Brain microvascular endothelial cell (primary cell): ENCODE measurements around the gene PHLDB2.

ENCODE experiments used
- DNase-seq: peaks from one replicate; pipeline ENCODE4 v3.0.0-alpha.2; 2020
- H3K27ac ChIP-seq: fragments of 250-450 bp; sonication (Bioruptor Pico); 2 replicates; pipeline ENCODE4 v1.5.1; 2020; ENCODE audit warnings: mild to moderate bottlenecking, moderate library complexity
- H3K27me3 ChIP-seq: fragments of 250-450 bp; sonication (Bioruptor Pico); replicated peaks from 2 replicates; pipeline ENCODE4 v1.5.1; 2020; ENCODE audit warnings: mild to moderate bottlenecking
- H3K36me3 ChIP-seq: fragments of 250-450 bp; sonication (Bioruptor Pico); replicated peaks from 2 replicates; pipeline ENCODE4 v1.5.1; 2020; ENCODE audit warnings: mild to moderate bottlenecking
- H3K4me3 ChIP-seq: 2 replicates; pipeline ENCODE4 v1.5.1; 2011; ENCODE audit warnings: low read depth, mild to moderate bottlenecking, control low read depth, low read length, moderate library complexity
- in situ Hi-C: cut with HindIII; loops from 2 replicates; pipeline ENCODE4 v1.10.0; 2017; ENCODE audit warnings: low sequenced_read_pairs, low pct_ligation_motif_present
- TF ChIP-seq, protein P1 (sequence below): IDR thresholded peaks from 2 replicates; pipeline ENCODE4 v1.5.1; 2011; ENCODE audit warnings: low read depth, mild to moderate bottlenecking, moderate library complexity, low read length, control low read depth, inconsistent platforms; ENCODE audit errors: missing control alignments

Gene PHLDB2

DNA sequence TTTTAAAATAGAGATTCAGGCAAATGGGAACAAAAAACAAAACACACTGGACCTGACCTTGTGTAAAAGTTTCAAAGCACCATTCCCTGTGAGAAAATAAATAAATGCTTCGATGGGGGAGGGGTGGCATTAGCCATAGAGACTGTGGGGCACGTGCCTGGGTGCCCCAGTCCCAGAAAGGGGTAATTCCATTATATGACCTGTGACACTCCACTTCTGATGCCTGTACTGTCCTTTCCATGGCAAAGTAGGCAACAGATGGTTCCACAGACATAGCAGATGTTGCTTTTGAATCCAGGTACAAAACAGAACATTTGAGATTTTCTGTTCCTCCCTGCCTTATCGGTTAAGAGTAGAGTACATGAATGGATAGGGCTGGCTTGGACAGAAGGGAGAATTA is 3.9 kb downstream of the PHLDB2 start:
- in situ Hi-C loops = loop anchor here (10.0 kb wide), 1 partner anchor 148 kb away; no protein-coding TSS in a partner anchor
- TF ChIP-seq, protein P1, sequence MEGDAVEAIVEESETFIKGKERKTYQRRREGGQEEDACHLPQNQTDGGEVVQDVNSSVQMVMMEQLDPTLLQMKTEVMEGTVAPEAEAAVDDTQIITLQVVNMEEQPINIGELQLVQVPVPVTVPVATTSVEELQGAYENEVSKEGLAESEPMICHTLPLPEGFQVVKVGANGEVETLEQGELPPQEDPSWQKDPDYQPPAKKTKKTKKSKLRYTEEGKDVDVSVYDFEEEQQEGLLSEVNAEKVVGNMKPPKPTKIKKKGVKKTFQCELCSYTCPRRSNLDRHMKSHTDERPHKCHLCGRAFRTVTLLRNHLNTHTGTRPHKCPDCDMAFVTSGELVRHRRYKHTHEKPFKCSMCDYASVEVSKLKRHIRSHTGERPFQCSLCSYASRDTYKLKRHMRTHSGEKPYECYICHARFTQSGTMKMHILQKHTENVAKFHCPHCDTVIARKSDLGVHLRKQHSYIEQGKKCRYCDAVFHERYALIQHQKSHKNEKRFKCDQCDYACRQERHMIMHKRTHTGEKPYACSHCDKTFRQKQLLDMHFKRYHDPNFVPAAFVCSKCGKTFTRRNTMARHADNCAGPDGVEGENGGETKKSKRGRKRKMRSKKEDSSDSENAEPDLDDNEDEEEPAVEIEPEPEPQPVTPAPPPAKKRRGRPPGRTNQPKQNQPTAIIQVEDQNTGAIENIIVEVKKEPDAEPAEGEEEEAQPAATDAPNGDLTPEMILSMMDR = no peak
- Histone ChIP-seq H3K27ac (peak overlapping the region; percentile 99), H3K4me3 (no peak overlapping the region), H3K27me3 (no peaks in the 10 kb centered on the region), H3K36me3 (no peaks in the 10 kb centered on the region)
- DNase-seq = no peak

DNA sequence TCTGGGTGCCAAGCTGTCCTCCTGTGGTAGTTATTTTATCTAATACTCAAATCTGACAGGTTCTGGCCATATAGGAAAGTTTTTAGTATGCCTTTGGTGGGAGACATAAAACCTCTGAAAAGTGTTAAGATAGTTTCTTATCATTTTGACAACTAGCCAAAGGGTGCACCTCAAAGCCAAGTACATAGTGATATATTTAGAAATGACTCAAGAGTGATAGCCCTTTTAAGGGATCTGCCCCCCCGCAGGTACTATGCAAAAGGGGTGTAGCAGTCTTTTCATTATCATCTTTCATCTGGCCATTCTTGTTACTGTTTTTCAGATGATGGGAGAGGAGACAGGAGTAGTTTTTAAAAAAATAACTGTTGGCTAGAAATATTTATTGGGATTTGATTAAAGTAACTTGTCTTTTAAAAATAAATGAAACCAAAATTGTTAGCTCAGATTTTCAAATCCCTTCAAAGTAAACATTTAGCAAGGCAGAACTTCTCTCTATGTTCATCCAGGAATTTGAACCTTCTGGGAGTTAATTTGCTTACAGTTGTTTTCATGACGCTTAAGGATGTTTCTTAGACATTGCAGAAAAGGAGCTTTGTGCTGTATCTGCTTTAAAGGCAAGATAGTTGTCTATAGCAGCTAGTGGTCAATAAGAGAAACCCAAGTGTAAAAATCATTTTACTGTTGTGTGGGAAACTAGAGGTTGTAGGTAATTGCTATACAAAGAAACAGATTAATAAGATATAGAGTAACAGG is 5.1 kb downstream of the PHLDB2 start:
- no peaks in the 10 kb centered on the region for H3K27me3 ChIP-seq
- TF ChIP-seq, protein P1 = no peak
- DNase-seq = no peak
- H3K27ac ChIP-seq = peak overlapping the region; percentile 99
- H3K36me3 ChIP-seq = no peaks in the 10 kb centered on the region
- in situ Hi-C loops = loop anchor here (10.0 kb wide), 1 partner anchor 149 kb away; no protein-coding TSS in a partner anchor
- no peak overlapping the region for H3K4me3 ChIP-seq

DNA sequence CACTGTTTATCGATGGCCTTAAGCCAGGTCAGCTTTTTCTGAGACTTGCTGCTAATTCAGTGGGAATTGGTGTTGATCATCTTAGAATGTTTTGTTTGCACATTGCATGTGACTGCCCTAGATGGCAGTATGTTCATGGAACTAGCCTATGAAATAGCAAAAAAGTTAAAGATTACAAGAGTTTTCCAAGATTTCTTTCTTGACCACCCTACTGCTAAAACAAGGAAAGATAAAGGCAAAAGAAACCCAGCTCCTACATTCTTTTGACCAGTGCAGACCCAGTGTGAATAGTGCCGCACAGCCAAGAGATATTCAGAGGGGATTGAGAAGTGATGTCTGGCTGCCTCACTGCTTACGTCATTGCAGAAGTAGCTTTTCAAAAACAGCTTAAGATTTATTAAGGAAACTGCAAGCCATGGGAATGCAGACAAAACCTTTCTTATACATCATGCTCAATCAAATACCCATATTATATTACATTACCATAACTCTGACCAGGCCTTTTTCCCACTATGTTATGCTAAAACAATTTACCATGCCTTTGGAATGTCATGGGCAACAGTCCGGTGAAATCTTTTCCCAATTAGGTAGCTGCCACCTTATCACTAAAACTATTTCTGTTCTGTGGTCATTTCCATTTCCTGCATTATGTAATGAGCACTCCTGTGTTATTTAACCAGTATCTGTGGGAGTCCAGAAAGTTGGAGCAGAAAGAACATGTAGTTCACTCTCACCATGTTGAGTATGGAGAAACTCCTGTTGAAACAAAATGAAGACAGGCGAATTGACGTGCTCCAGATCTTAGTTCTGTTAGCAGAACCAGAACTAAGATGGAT is 6.0 kb downstream of the PHLDB2 start:
- Histone ChIP-seq H3K36me3 (peaks cover 4% of the 10 kb centered on the region), H3K27me3 (no peaks in the 10 kb centered on the region), H3K4me3 (no peak overlapping the region), H3K27ac (peak overlapping the region; percentile 99)
- TF ChIP-seq, protein P1 = peak; percentile 25
- DNase-seq = peak; percentile 94
- in situ Hi-C loops = loop anchor here (10.0 kb wide), 1 partner anchor 150 kb away; no protein-coding TSS in a partner anchor

DNA sequence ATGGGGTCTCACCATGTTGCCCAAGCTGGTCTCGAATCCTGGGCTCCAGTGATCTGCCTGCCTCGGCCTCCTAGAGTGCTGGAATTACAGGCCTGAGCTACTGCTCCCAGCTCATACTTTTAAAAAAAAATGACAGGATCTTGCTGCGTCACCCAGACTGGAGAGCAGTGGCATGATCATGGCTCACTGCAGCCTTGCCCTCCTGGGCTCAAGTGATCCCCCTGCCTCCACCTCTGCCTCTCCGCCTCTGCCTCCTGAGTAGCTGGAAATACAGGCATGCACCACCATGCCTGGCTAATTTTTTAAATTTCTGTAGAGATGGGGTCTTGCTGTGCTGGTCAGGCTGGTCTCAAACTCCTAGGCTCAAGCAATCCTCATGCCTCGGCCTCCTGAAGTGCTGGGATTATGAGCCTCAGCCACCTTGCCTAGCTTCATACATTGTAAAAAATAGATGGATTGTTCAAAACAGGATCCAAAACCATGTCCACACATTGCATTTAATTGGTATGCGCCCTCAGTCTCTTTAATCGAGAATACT is 8.9 kb downstream of the PHLDB2 start:
- no peak overlapping the region for H3K4me3 ChIP-seq
- TF ChIP-seq, protein P1 = no peak
- in situ Hi-C loops = loop anchor here (10.0 kb wide), 1 partner anchor 153 kb away; no protein-coding TSS in a partner anchor
- H3K27me3 ChIP-seq = no peaks in the 10 kb centered on the region
- H3K36me3 ChIP-seq = peaks cover 10% of the 10 kb centered on the region
- peak overlapping the region; percentile 54 for H3K27ac ChIP-seq
- DNase-seq = no peak

DNA sequence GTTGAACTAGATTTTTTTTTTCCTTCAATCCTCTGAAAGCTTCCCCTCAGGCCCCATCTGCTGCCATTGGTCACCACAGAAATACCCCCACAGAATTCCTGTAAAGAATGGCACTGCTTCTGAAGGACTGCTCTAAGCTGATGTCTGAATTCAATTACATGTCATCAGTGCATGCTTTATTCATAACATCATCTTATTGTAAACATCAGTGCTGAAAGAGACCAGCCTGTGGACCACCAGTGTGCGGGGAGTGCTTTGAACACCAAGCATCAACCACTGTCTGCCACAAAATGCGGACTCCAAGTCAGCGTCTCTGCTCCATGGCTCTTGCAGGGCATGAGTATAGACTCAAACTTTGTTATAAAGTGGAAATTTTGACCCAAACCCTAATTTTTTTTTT is 11.6 kb downstream of the PHLDB2 start:
- H3K4me3 ChIP-seq = no peak overlapping the region
- peaks cover 10% of the 10 kb centered on the region for H3K36me3 ChIP-seq
- no peak overlapping the region for H3K27ac ChIP-seq
- TF ChIP-seq, protein P1 = no peak
- H3K27me3 ChIP-seq = no peaks in the 10 kb centered on the region
- in situ Hi-C loops = no loop called here
- no peak for DNase-seq
